Smooth muscle cell (in vitro differentiated cells): ENCODE results near the gene C16orf92. TPM values are rescaled to one million over a fixed set of nuclear protein-coding genes. Genes with fewer than 3 reads are reported as not detected.
A peak's percentile ranks its signal among the peaks of the same experiment; 100 is the strongest.

Experiments
- DNase-seq: peaks from one replicate; lab custom pipeline; 2025; ENCODE audit not compliant: unreplicated experiment; lab: John Stamatoyannopoulos, UW
- H2AFZ ChIP-seq: fragments of 200-600 bp; sonication (generic); 2 replicates; pipeline ENCODE4 v1.6.0; 2016; ENCODE audit warnings: antibody characterized with exemption, low read depth, mild to moderate bottlenecking
- H3F3A ChIP-seq: fragments of 200-600 bp; sonication (generic); 2 replicates; pipeline ENCODE4 v1.6.0; 2017; ENCODE audit warnings: antibody characterized with exemption, low read depth
- H3K27ac ChIP-seq: fragments of 200-600 bp; sonication (generic); 2 replicates; pipeline ENCODE4 v1.5.1; 2016; ENCODE audit warnings: low read depth, mild to moderate bottlenecking
- H3K27me3 ChIP-seq: fragments of 200-600 bp; sonication (generic); 2 replicates; pipeline ENCODE4 v1.6.1; 2016; ENCODE audit warnings: low read depth, mild to moderate bottlenecking
- H3K36me3 ChIP-seq: fragments of 200-600 bp; sonication (generic); 2 replicates; pipeline ENCODE4 v1.5.1; 2016; ENCODE audit warnings: low read depth
- H3K4me1 ChIP-seq: fragments of 200-600 bp; sonication (generic); 2 replicates; pipeline ENCODE4 v1.5.1; 2016; ENCODE audit warnings: low read depth
- H3K4me2 ChIP-seq: fragments of 200-600 bp; sonication (generic); 2 replicates; pipeline ENCODE4 v1.6.0; 2016; ENCODE audit warnings: mild to moderate bottlenecking
- H3K4me3 ChIP-seq: fragments of 200-600 bp; sonication (generic); 2 replicates; pipeline ENCODE4 v1.5.1; 2016; ENCODE audit warnings: mild to moderate bottlenecking
- H3K79me2 ChIP-seq: fragments of 200-600 bp; sonication (generic); 2 replicates; pipeline ENCODE4 v1.6.0; 2016; ENCODE audit warnings: low read depth, mild to moderate bottlenecking
- H3K9ac ChIP-seq: fragments of 200-600 bp; sonication (generic); 2 replicates; pipeline ENCODE4 v1.6.0; 2016; ENCODE audit warnings: low read depth
- H3K9me3 ChIP-seq: fragments of 200-600 bp; sonication (generic); replicated peaks from 2 replicates; pipeline ENCODE4 v1.5.1; 2016; ENCODE audit warnings: low read depth
- H4K20me1 ChIP-seq: fragments of 200-600 bp; sonication (generic); 2 replicates; pipeline ENCODE4 v1.6.0; 2016; ENCODE audit warnings: low read depth
- CTCF ChIP-seq: fragments of 200-600 bp; sonication (generic); IDR thresholded peaks from 2 replicates; pipeline ENCODE4 v1.5.1; 2017; ENCODE audit warnings: borderline replicate concordance, mild to moderate bottlenecking, antibody characterized with exemption; ENCODE audit not compliant: insufficient read depth, poor library complexity, severe bottlenecking
- WGBS: methylation state at CpG from one replicate; pipeline ENCODE4 v1.1.7; 2016; ENCODE audit warnings: low lambda C conversion rate; 5-methylcytosine and 5-hydroxymethylcytosine counted together
- polyA plus RNA-seq: library from polyadenylated mRNA; unstranded; fragments of >200 nt; fragmentation: Nextera tagmentation; extraction: Ambion mirVana; gene quantifications from 2 replicates; pipeline ENCODE4 v1.2.1, GENCODE V29; 2016
- total RNA-seq: library from RNA; depleted of rRNA; stranded (reverse); fragments of >200 nt; gene quantifications from 2 replicates; pipeline ENCODE4 v1.2.3, GENCODE V29; 2014

The C16orf92 gene
- total and polyA plus RNA-seq, 2 experiments from 2014 or later = not detected

GRCh38 chr16:30065102-30065942, 42.3 kb downstream of the C16orf92 start, which contains the start of gene ALDOA:
TSS of gene ALDOA (plus strand) at chr16:30065760. CDS start at chr16:30066898, 1,138 bp downstream.
- peak; percentile 93 for DNase-seq
- peaks cover 49% of the 10 kb centered on the region for H3K79me2 ChIP-seq
- peaks cover 41% of the 10 kb centered on the region for H3F3A ChIP-seq
- no peaks in the 10 kb centered on the region for H3K36me3 ChIP-seq
- H3K4me1 ChIP-seq = peaks cover 39% of the 10 kb centered on the region
- no peaks in the 10 kb centered on the region for H3K9me3 ChIP-seq
- H3K27me3 ChIP-seq = no peaks in the 10 kb centered on the region
- WGBS = 1% methylated on average over 87 of the region's 99 CpGs
- peak within 1 kb of the TSS; percentile 92 for H3K4me3 ChIP-seq
- H3K27ac ChIP-seq = peak within 1 kb of the TSS; percentile 98
- TF ChIP-seq CTCF = no peak
- peak within 1 kb of the TSS; percentile 53 for H2AFZ ChIP-seq
- peak within 1 kb of the TSS; percentile 98 for H3K4me2 ChIP-seq
- peaks cover 47% of the 10 kb centered on the region for H4K20me1 ChIP-seq
- peak within 1 kb of the TSS; percentile 99 for H3K9ac ChIP-seq

- DNase-seq = peak; percentile 85
- Histone ChIP-seq H3K4me2 (peak overlapping the region; percentile 98), H3K79me2 (peaks cover 56% of the 10 kb centered on the region), H3K4me3 (peak overlapping the region; percentile 92), H4K20me1 (peaks cover 55% of the 10 kb centered on the region), H3K27ac (peak overlapping the region; percentile 98), H3K36me3 (no peaks in the 10 kb centered on the region), H2AFZ (no peak overlapping the region), H3K9ac (peak overlapping the region; percentile 99), H3K4me1 (peaks cover 35% of the 10 kb centered on the region), H3K9me3 (no peaks in the 10 kb centered on the region), H3K27me3 (no peaks in the 10 kb centered on the region), H3F3A (peaks cover 49% of the 10 kb centered on the region)
- under 1% methylated on average over 40 of the region's 44 CpGs for WGBS
- TF ChIP-seq CTCF = no peak
Measured at GRCh38 chr16:30065943-30066760, 43.2 kb downstream of the C16orf92 start.

DNA sequence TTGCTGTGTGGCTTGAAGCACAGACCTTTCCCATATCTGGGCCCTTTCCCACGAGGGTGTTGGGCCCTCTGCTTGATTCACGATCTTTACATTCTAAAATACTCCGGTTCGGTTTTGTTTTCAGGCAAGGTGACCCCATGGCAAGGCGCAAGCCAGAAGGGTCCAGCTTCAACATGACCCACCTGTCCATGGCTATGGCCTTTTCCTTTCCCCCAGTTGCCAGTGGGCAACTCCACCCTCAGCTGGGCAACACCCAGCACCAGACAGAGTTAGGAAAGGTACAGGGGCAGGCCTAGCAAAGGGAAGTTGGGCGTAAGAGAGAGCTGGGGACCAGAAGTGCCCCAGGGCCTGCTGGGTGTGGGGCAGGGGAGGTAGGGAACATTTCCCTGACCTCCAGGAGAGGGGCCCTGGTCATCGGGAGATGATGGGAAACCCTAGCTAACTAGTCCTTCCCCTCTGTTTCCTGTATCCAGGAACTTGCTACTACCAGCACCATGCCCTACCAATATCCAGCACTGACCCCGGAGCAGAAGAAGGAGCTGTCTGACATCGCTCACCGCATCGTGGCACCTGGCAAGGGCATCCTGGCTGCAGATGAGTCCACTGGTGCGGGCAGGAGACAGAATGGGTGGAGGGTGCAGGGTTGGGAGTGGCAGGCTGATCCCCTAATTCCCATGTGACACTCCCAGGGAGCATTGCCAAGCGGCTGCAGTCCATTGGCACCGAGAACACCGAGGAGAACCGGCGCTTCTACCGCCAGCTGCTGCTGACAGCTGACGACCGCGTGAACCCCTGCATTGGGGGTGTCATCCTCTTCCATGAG, 44.0 kb downstream of the C16orf92 start:
- no peak for TF ChIP-seq CTCF
- Histone ChIP-seq H3K79me2 (peaks cover 64% of the 10 kb centered on the region), H3K27me3 (no peaks in the 10 kb centered on the region), H3K9me3 (no peaks in the 10 kb centered on the region), H2AFZ (no peak overlapping the region), H3K36me3 (no peaks in the 10 kb centered on the region), H3K4me1 (peaks cover 34% of the 10 kb centered on the region), H3K4me3 (peak overlapping the region; percentile 92), H3F3A (peaks cover 55% of the 10 kb centered on the region), H3K27ac (peak overlapping the region; percentile 98), H3K4me2 (peak overlapping the region; percentile 98), H3K9ac (peak overlapping the region; percentile 99), H4K20me1 (peaks cover 63% of the 10 kb centered on the region)
- WGBS = 65% methylated on average over 20 of the region's 21 CpGs
- no peak for DNase-seq
